ENCODE measurements around the gene DAPK1.

DNA sequence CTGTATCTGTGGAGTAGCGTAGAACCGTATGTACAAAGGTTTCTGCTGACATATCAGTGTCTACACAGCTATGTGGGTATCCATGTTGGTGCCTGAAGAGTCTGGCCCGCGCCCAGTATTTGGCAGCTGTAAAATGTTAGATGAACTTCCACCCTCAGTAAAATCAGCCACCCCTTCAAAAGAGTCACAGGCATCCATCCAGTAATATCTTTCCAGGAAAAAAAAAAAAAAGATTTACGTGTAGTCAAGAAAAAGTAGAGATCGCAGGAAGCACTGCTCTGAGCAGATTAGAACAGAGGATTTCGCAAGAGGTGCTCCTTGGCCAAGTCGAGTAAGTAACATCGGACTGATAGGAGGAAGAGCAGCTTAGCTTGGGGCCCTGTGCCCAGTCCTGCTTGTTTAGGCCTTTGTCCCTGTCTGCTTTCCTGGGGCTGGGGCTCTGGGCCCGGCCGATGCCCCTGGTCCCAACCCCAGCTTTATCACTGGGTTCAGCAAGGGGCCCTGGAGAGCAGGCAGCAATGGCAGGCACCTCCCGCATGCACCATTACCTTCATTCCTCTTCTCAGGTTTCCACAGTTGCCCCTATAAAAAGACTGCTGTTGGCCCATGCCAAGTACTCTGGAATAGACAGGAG is 21.2 kb downstream of the DAPK1 start:
- TF ChIP-seq, protein P1, sequence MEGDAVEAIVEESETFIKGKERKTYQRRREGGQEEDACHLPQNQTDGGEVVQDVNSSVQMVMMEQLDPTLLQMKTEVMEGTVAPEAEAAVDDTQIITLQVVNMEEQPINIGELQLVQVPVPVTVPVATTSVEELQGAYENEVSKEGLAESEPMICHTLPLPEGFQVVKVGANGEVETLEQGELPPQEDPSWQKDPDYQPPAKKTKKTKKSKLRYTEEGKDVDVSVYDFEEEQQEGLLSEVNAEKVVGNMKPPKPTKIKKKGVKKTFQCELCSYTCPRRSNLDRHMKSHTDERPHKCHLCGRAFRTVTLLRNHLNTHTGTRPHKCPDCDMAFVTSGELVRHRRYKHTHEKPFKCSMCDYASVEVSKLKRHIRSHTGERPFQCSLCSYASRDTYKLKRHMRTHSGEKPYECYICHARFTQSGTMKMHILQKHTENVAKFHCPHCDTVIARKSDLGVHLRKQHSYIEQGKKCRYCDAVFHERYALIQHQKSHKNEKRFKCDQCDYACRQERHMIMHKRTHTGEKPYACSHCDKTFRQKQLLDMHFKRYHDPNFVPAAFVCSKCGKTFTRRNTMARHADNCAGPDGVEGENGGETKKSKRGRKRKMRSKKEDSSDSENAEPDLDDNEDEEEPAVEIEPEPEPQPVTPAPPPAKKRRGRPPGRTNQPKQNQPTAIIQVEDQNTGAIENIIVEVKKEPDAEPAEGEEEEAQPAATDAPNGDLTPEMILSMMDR (IDR thresholded peaks at IDR 0.05) = no peak
- TF ChIP-seq POLR2A (IDR thresholded peaks at IDR 0.05) = no peak
